ENCODE measurements around the gene SKIC8. TPM values are rescaled to one million over a fixed set of nuclear protein-coding genes. Genes with fewer than 3 reads are reported as not detected.
A peak's percentile ranks its signal among the peaks of the same experiment; 100 is the strongest.

The SKIC8 gene
- total RNA-seq, 4 donors from 2014 or later = 55.2 to 62.2 (median 59.4) TPM

DNA sequence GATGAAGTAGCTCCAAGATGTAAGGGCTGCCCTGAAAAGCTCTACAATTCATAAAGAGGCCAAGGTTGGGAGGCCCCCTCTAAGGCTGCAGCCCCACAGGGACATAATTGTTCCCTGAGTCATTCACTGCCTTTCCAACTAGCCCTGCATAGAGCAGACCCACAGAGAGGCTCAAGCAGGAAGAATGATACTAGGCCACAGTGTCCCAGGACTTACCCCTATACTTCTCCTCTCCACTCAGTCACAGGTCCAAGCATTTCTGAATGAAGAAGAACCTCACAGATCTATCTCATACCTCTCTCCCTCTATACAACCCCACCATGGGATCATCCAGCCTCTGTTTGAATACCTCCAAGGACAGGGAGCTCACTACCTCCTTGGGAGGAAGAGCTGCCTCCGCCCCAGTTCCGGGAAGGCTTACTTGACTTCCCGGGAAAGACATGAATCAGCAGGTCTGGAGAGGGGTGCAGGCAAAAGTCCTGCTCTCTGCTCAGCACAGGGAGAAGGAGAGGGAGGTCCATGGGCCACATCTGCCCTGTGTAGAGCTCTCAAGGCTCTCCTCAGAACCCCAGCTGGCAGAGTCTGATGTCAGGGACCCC lies 6.9 kb upstream of the SKIC8 start:
- WGBS, 2 donors = 46 to 52% methylated on average over 3 of the region's 3 CpGs
- intact Hi-C loops (cut with DNase I; ENCODE audit: low total_unique reads) = loop anchor here (1.0 to 5.0 kb wide), 2 partner anchors 46 to 116 kb away; no protein-coding TSS in a partner anchor
- no peak overlapping the region for H3K4me3 ChIP-seq (ENCODE audit: low read depth, poor library complexity, severe bottlenecking)
- DNase-seq (ENCODE audit: low spot score in 2 of 2) = peak in 1 of 2 donors; percentile 56
- TF ChIP-seq POLR2A (IDR thresholded peaks at IDR 0.05) = no peak
- TF ChIP-seq, protein P1, sequence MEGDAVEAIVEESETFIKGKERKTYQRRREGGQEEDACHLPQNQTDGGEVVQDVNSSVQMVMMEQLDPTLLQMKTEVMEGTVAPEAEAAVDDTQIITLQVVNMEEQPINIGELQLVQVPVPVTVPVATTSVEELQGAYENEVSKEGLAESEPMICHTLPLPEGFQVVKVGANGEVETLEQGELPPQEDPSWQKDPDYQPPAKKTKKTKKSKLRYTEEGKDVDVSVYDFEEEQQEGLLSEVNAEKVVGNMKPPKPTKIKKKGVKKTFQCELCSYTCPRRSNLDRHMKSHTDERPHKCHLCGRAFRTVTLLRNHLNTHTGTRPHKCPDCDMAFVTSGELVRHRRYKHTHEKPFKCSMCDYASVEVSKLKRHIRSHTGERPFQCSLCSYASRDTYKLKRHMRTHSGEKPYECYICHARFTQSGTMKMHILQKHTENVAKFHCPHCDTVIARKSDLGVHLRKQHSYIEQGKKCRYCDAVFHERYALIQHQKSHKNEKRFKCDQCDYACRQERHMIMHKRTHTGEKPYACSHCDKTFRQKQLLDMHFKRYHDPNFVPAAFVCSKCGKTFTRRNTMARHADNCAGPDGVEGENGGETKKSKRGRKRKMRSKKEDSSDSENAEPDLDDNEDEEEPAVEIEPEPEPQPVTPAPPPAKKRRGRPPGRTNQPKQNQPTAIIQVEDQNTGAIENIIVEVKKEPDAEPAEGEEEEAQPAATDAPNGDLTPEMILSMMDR (IDR thresholded peaks at IDR 0.05) = no peak

- H3K4me3 ChIP-seq (ENCODE audit: low read depth, poor library complexity, severe bottlenecking) = no peak overlapping the region
- WGBS, 2 donors = 80 to 81% methylated on average over 8 to 9 of the region's 9 CpGs
- intact Hi-C loops (cut with DNase I; ENCODE audit: low total_unique reads) = loop anchor here (5.0 kb wide), 1 partner anchor 118 kb away; no protein-coding TSS in a partner anchor
- peak in 1 of 2 donors; percentile 76 for DNase-seq (ENCODE audit: low spot score in 2 of 2)
- TF ChIP-seq, protein P1 (IDR thresholded peaks at IDR 0.05) = no peak
- TF ChIP-seq POLR2A (IDR thresholded peaks at IDR 0.05) = no peak
Measured at GRCh38 chr15:78304216-78305066, 5.0 kb upstream of the SKIC8 start.

DNA sequence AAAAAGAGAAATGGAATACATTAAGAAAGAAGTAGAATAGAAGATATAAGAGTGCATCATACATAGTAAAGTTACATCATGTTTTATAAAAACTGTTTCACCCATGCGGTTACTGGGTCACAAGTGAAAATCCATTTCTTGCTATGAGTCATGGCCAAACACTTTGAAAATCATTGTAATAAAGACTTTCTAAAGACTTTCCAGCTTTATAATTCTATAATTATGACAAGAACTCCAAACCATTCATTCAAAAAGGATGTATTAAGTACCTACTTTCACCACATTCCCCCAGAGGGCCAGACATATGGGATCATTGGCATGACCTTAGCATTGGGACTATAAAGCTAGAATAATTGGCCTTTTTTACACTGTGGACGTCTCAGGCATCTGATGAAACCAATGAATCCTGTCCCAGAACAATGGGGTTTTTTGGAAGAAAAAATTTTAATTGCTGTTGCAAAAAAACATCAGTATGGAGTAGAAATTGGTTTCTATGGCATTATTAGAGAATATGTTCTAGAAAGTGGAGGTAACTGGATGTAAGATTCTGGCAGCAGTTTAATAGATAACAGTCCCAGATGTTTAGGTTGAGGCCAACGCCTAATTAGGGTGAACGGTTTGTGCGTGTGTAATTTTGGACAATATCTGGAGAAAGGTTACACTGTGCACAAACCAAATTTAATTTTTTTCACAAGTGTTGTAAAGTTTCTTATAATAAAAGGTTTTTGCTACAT lies 3.3 kb upstream of the SKIC8 start:
- WGBS, 2 donors = 56 to 57% methylated on average over 5 of the region's 5 CpGs
- peak in 1 of 2 donors; percentile 6 for DNase-seq (ENCODE audit: low spot score in 2 of 2)
- no peak overlapping the region for H3K4me3 ChIP-seq (ENCODE audit: low read depth, poor library complexity, severe bottlenecking)
- TF ChIP-seq, protein P1 (IDR thresholded peaks at IDR 0.05) = no peak
- TF ChIP-seq POLR2A (IDR thresholded peaks at IDR 0.05) = no peak
- intact Hi-C loops (cut with DNase I; ENCODE audit: low total_unique reads) = no loop called here

DNA sequence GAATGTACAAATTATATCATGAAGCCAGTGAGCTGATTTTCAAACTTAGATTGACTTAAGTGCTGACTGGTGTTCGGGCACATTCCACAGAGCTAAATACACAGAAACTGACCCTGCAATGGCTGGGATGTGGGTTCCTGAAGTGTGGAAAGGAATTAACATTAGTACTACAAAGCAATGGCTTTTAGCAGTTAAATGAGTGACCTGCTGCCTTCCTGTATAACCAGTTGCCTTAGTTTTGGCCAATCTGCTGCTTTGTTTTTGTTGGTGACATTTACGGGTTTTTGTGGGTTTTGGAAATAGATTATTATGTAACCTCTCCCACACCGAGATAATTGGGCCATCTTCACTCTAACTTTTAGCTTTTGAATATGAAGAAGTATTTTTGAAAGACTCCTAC lies 2.4 kb upstream of the SKIC8 start:
- H3K4me3 ChIP-seq (ENCODE audit: low read depth, poor library complexity, severe bottlenecking) = no peak overlapping the region
- no peak for TF ChIP-seq POLR2A (IDR thresholded peaks at IDR 0.05)
- TF ChIP-seq, protein P1 (IDR thresholded peaks at IDR 0.05) = no peak
- intact Hi-C loops (cut with DNase I; ENCODE audit: low total_unique reads) = no loop called here
- DNase-seq (ENCODE audit: low spot score in 2 of 2) = no peak
- WGBS, 2 donors = 29 to 45% methylated on average over 3 of the region's 3 CpGs

DNA sequence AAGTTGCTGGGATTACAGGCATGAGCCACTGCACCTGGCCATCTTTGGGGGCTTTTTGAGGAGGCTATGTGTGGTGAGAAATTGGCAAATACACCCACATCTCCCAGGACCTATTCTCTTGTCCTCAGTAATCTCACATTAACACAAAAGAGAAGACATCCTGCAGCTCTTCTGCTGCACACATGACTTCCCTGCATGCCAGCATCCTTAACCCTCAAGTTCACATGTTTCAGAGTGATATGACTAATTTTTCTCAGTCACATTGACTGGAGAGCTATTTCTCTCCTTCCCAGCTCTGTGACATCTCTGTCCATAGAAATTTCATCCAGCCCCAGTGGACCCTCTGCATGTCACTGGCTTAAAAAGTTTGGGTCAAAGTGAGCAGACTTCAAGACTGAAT lies 1.9 kb upstream of the SKIC8 start:
- intact Hi-C loops (cut with DNase I; ENCODE audit: low total_unique reads) = no loop called here
- DNase-seq (ENCODE audit: low spot score in 2 of 2) = no peak

More for the DNA sequence above, 1.9 kb upstream of the SKIC8 start:
- no peak overlapping the region for H3K4me3 ChIP-seq (ENCODE audit: low read depth, poor library complexity, severe bottlenecking)
- TF ChIP-seq, protein P1 (IDR thresholded peaks at IDR 0.05) = no peak
- TF ChIP-seq POLR2A (IDR thresholded peaks at IDR 0.05) = no peak
